AG10803 (cell line): Measurements from ENCODE around the gene DLGAP1.
"Not testable (repeated sequence)": the region's sequence is repeated elsewhere in the genome, so short reads cannot be mapped to it uniquely, and the experiment has no call there.

ENCODE experiments used
- DNase-seq: peaks from one replicate; pipeline ENCODE4 v3.0.0; 2010; ENCODE audit warnings: low read depth
- H3K4me3 ChIP-seq: 2 replicates; pipeline ENCODE4 v1.5.1; 2011; ENCODE audit warnings: mild to moderate bottlenecking, low read length, control low read depth
- CTCF ChIP-seq: conservative IDR thresholded peaks from 2 replicates; pipeline ENCODE4 v1.5.1; 2011; ENCODE audit warnings: mild to moderate bottlenecking, low read length, control low read depth, inconsistent platforms

DLGAP1 gene

GRCh38 chr18:4455113-4455811 is at the start of gene DLGAP1:
Gene DLGAP1, minus strand, starts transcription at chr18:4455307.
- DNase-seq: no peak
- no peak within 1 kb of the TSS for H3K4me3 ChIP-seq

GRCh38 chr18:4494703-4495284 is 39.7 kb upstream of the DLGAP1 start:
- DNase-seq, H3K4me3 ChIP-seq: not testable (repeated sequence)

More at GRCh38 chr18:4455113-4455811, at the start of gene DLGAP1:
- TF ChIP-seq CTCF: no peak

DNA sequence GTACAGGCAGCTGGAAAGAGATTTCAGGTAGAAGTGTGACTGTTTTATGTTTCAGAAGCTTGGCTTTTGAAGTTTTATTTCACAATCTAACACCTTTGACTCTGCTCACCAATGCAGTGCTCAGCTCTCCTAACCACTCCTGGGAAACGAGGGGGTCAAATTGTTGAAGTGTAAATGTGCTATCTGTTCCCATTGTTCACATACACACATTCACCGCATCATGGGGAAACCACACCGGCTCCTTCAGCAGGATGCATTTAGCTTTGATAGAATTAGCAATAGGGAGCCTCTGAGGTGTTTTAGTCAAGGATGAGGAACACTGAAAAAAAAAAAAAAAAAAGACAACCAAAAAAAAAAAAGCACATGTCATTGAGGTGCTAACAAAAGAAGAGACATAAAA is 13.4 kb upstream of the DLGAP1 start:
- no peak for DNase-seq
- TF ChIP-seq CTCF: no peak
- no peak overlapping the region for H3K4me3 ChIP-seq

DNA sequence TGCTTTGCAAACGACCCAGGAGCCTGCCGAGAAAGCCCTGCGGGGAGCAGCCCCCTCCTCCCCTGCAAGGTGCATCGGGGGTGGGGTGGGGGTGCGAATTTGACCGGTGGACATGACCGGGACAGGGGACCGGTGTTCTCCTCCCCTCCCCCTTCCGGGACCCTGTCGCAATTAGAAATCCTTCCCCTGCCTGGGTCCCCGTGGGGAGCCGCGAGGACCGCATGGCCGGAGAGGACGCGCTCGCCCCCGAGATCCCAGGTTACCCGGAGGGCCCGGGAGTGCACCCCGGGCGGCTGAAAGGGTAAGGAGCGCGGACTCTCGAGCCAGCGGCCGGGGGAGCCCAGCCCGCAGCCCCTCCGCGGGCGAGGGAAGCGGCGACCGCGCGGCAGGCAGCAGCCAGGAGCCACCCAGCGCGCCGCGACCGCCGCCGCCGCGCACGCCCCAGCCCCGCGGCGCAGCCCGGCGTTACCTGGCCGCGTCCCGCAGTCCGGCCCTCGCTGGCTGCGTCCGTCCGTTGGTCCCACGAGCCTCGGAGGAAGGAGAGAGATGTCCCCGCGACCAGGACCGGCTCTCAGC is 482 bp downstream of the DLGAP1 start:
- no peak for TF ChIP-seq CTCF
- no peak overlapping the region for H3K4me3 ChIP-seq
- no peak for DNase-seq

DNA sequence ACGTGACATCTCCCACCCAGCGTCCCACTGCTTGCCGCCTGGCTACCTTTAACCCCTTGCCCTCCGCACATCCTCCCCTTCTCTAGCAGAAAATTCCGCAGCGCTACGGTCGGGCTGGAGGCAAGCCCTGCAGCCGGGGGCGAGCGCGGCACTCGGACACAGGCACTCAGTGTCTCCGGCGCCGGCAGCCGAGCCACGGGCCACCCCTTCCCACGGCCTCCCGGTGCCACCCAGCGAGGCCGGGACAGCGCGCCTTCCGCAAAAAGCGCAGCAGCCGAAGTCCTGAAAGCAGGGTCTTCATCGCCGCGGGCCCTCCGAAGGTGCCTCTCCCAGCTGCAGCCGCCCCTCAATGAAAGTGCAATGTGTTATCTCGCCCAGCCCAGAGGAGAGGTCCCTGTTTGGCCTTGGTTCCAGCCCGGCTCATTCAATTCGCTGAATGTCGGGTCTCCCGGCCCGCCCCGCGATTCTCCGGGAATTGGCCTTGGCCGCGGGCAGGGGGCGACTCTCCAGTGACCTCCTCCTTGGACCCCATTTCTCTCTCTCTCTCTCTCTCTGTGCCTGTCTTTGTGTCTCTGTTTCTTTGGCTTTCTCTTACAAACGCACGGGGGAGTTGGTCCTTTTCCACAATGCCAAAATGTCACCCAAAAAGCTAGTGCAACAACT is 1.1 kb downstream of the DLGAP1 start:
- no peak for DNase-seq
- TF ChIP-seq CTCF: no peak
- no peak overlapping the region for H3K4me3 ChIP-seq

DNA sequence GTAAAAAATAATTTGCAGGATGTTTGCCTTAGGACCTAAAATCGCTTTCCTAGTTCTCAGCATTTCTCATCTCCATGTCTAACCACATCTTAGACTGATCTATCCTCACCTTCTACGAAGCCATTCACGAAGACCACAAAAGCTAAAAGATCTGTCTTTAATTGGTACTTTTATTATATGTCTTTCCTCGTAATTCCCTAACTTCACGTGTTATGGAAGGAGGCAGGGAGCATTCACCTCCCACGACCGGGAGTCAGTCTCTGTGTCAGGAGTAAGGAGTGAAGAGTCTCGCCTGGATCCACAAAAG is 1.6 kb downstream of the DLGAP1 start:
- no peak overlapping the region for H3K4me3 ChIP-seq
- no peak for TF ChIP-seq CTCF
- no peak for DNase-seq

DNA sequence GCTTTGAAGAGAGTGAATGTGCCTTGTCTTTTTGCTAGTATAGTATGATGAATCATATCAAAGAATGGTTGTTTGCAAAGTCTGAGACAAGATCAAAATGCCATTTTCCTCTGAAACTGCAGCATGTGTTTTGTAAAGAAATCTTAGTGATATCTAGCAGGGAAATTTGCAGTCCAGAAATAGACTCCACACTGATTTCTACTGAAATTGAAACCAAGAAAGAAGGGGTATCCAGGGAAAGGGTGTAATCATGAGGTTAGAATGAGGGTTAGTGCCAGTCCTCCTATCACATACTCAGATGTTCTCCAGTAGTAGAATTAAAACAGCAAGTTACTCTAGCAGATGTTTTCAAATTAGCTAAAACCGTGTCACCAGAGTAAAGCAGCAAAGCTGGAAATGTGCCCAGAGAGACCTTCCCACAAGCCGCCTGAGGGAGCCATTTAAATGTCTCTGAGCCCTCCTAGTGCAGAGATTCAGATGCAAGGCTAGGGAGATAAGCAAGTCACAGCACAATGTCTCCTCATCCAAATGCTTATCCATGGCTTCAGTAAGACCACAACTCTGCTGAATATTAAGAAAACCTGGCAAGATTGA is 4.9 kb downstream of the DLGAP1 start:
- H3K4me3 ChIP-seq: no peak overlapping the region
- no peak for TF ChIP-seq CTCF
- no peak for DNase-seq
